Fibroblast of peridontal ligament (primary cell): ENCODE data around the gene FNTB.

ENCODE experiments used
- DNase-seq: peaks from one replicate; pipeline ENCODE4 v3.0.0-alpha.2; 2010; ENCODE audit errors: extremely low read depth

Gene FNTB

GRCh38 chr14:64953310-64953654 lies 33.4 kb upstream of the FNTB start:
- no peak for DNase-seq

- DNase-seq: no peak
Observed at GRCh38 chr14:64953661-64954060, 33.0 kb upstream of the FNTB start.

GRCh38 chr14:64954491-64955240 lies 32.0 kb upstream of the FNTB start:
- DNase-seq: no peak

GRCh38 chr14:64955297-64955696 lies 31.4 kb upstream of the FNTB start:
- no peak for DNase-seq

GRCh38 chr14:64956697-64957406 lies 29.8 kb upstream of the FNTB start:
- no peak for DNase-seq

GRCh38 chr14:64958201-64958600 lies 28.5 kb upstream of the FNTB start:
- DNase-seq: no peak

- DNase-seq: no peak
Observed at GRCh38 chr14:64958743-64959142, 28.0 kb upstream of the FNTB start.

GRCh38 chr14:64960762-64961276 lies 25.9 kb upstream of the FNTB start:
- no peak for DNase-seq

GRCh38 chr14:64963611-64964010 lies 23.1 kb upstream of the FNTB start:
- DNase-seq: no peak

GRCh38 chr14:64965356-64966000 lies 21.2 kb upstream of the FNTB start:
- no peak for DNase-seq

- DNase-seq: no peak
Observed at GRCh38 chr14:64966976-64967375, 19.7 kb upstream of the FNTB start.

- no peak for DNase-seq
Observed at GRCh38 chr14:64968167-64968566, 18.5 kb upstream of the FNTB start.

- DNase-seq: no peak
Observed at GRCh38 chr14:64968651-64969050, 18.0 kb upstream of the FNTB start.

GRCh38 chr14:64970041-64970440 lies 16.7 kb upstream of the FNTB start:
- no peak for DNase-seq

- DNase-seq: no peak
Observed at GRCh38 chr14:64970776-64971477, 15.8 kb upstream of the FNTB start.

GRCh38 chr14:64971491-64971942 lies 15.2 kb upstream of the FNTB start:
- DNase-seq: no peak

GRCh38 chr14:64971943-64972791 lies 14.5 kb upstream of the FNTB start, which contains the start of gene RAB15:
Gene RAB15, minus strand, starts transcription at chr14:64972336. Its CDS starts 260 bp downstream, at chr14:64972076.
- DNase-seq: no peak

GRCh38 chr14:64973026-64973442 lies 13.7 kb upstream of the FNTB start:
- DNase-seq: no peak

- DNase-seq: no peak
Observed at GRCh38 chr14:64973826-64974225, 12.9 kb upstream of the FNTB start.

GRCh38 chr14:64974563-64974962 lies 12.1 kb upstream of the FNTB start:
- DNase-seq: no peak
